Fibroblast of villous mesenchyme (primary cell): Measurements from ENCODE around the gene STRN3. TPM values are rescaled to one million over a fixed set of nuclear protein-coding genes. Genes with fewer than 3 reads are reported as not detected.

Experiments used
- DNase-seq: peaks from one replicate; pipeline ENCODE4 v3.0.0-alpha.2; 2010; ENCODE audit warnings: low read depth
- H3K4me3 ChIP-seq: 2 replicates; pipeline ENCODE4 v1.5.1; 2011; ENCODE audit warnings: low read depth, mild to moderate bottlenecking, low read length
- small RNA-seq: library from RNA; depleted of rRNA; stranded (forward); fragments of <200 nt; gene quantifications from one replicate; pipeline ENCODE3, GENCODE V24; 2012
- total RNA-seq: library from RNA; depleted of rRNA; stranded (reverse); fragments of >200 nt; gene quantifications from 2 replicates; pipeline ENCODE4 v1.2.3, GENCODE V29; 2012
- TF ChIP-seq, protein P1 (sequence below): IDR thresholded peaks from 2 replicates; pipeline ENCODE4 v1.5.1; 2012; ENCODE audit warnings: low read depth, mild to moderate bottlenecking, low read length; ENCODE audit not compliant: insufficient read depth

STRN3 gene
- total RNA-seq, 1 donor: 83.3 TPM

GRCh38 chr14:30854492-30854891, 171.7 kb downstream of the STRN3 start:
- TF ChIP-seq, protein P1, sequence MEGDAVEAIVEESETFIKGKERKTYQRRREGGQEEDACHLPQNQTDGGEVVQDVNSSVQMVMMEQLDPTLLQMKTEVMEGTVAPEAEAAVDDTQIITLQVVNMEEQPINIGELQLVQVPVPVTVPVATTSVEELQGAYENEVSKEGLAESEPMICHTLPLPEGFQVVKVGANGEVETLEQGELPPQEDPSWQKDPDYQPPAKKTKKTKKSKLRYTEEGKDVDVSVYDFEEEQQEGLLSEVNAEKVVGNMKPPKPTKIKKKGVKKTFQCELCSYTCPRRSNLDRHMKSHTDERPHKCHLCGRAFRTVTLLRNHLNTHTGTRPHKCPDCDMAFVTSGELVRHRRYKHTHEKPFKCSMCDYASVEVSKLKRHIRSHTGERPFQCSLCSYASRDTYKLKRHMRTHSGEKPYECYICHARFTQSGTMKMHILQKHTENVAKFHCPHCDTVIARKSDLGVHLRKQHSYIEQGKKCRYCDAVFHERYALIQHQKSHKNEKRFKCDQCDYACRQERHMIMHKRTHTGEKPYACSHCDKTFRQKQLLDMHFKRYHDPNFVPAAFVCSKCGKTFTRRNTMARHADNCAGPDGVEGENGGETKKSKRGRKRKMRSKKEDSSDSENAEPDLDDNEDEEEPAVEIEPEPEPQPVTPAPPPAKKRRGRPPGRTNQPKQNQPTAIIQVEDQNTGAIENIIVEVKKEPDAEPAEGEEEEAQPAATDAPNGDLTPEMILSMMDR: no peak
- no peak overlapping the region for H3K4me3 ChIP-seq
- DNase-seq: no peak

- no peak for DNase-seq
- H3K4me3 ChIP-seq: no peak overlapping the region
- TF ChIP-seq, protein P1: no peak
Measured at GRCh38 chr14:30853946-30854345, 172.2 kb downstream of the STRN3 start.

DNA sequence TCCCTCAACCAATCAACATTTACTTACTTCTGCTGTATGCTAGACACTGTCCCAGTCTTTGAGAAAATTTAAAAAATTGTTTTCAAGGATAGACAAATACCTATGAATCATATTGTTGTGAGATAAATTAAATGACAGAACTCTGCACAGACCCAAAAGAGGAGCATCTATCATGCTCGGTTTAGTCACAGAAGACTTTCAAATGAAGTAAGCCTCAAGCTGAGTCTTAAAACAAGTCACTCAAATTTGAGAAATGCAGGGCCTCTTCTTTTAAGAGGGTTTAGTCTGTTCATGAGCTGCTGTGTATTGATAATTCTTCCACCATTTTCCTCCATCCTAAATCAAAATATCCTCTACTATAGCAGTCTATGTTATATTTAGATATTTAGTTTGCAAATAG, 176.2 kb downstream of the STRN3 start:
- no peak overlapping the region for H3K4me3 ChIP-seq
- TF ChIP-seq, protein P1: no peak
- no peak for DNase-seq

DNA sequence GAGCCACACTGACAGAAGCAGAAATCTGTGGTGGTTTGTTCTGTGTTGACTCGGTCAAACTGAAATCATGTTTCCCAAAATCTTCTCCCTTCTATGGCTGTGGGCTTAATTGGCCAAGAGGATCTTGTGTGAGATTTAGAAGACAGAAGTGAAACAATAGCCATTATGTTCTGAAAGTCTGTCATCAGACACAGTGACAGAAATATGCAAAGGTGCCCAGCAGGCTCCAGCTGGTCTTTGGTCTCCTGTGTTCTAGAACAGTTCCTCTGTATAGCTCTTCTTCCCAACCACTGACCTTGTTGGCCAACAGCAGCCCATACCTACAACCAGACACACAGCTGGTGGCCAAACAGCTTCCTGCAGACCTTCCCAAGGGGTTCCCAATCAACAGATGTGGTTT, 176.8 kb downstream of the STRN3 start:
- TF ChIP-seq, protein P1: no peak
- DNase-seq: no peak
- H3K4me3 ChIP-seq: no peak overlapping the region

DNA sequence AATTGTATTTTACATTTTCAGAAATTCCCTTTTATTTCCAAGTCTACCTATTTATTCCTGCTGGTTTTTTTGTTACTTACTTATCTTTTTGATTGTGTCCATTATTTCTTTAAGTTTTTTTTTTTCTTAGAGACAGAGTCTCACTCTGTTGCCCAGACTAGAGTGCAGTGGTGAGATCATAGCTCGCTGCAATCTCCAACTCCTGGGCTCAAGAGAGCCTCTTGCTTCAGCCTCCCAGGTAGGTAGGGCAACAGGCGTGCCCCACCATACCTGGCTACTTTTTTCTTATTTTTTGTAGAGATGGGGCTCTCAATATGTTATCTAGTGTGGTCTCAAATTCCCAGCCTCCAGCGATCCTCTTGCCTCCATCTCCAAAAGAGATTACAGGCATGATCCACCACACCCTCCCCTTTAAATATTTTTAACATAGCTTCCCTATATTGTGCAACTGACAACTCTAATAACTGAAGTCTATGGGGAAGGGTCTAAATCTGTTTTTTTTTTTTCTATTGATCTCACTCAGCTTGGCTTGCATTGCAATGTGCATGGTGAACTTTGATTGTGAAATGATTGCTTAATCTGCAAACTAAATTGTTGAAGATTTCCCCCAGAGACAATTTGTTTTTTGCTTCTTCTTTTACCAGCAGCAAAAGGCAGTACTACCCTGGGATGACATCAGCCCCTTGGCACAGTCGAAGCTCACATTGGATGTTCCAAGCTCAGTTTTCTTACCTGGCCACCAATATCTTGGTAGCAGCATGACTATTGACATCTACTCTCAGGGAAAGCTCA, 177.5 kb downstream of the STRN3 start:
- H3K4me3 ChIP-seq: no peak overlapping the region
- no peak for DNase-seq
- TF ChIP-seq, protein P1: no peak

Small RNAs within 50 kb of the gene (small RNA-seq; reads per million reads assigned to genes)
- not detected for gene HIGD1AP17
- gene MIR624: 1.9 reads per million, percentile 48 among the genes with 10 or more reads in this experiment

Other genes starting within 250 kb of the STRN3 start
- gene COCH, start 151.8 kb downstream of the STRN3 start, total RNA-seq: under 0.01 and 9.0 TPM in 2 replicates
- gene AP4S1, start 730 bp downstream of the STRN3 start, total RNA-seq: 5.6 and 6.1 TPM in 2 replicates
- gene HECTD1, start 181.4 kb upstream of the STRN3 start, total RNA-seq: 192 and 283 TPM in 2 replicates